Measurements from ENCODE around the gene TARP.
"Not testable (repeated sequence)": the region's sequence is repeated elsewhere in the genome, so short reads cannot be mapped to it uniquely, and the experiment has no call there.

The TARP gene

GRCh38 chr7:38262545-38262944 is 10.9 kb downstream of the TARP start:
- DNase-seq: no peak
- Mint-ChIP-seq H3K4me1 (ENCODE audit: low read depth, unreplicated experiment) (no peaks in the 10 kb centered on the region), H3K36me3 (ENCODE audit: unreplicated experiment) (no peaks in the 10 kb centered on the region), H3K27me3 (ENCODE audit: unreplicated experiment) (no peaks in the 10 kb centered on the region), H3K9me3 (ENCODE audit: unreplicated experiment) (no peaks in the 10 kb centered on the region), H3K4me3 (ENCODE audit: unreplicated experiment) (no peak overlapping the region), H3K27ac (ENCODE audit: unreplicated experiment) (no peak overlapping the region)
- no peak for TF ChIP-seq CTCF (IDR thresholded peaks at IDR 0.05; ENCODE audit: partially characterized antibody, unreplicated experiment)

GRCh38 chr7:38262026-38262425 is 11.4 kb downstream of the TARP start:
- H3K4me1 Mint-ChIP-seq (ENCODE audit: low read depth, unreplicated experiment); H3K27me3 Mint-ChIP-seq (ENCODE audit: unreplicated experiment); H3K27ac Mint-ChIP-seq (ENCODE audit: unreplicated experiment); H3K36me3 Mint-ChIP-seq (ENCODE audit: unreplicated experiment); H3K4me3 Mint-ChIP-seq (ENCODE audit: unreplicated experiment); DNase-seq; H3K9me3 Mint-ChIP-seq (ENCODE audit: unreplicated experiment): not testable (repeated sequence)

DNA sequence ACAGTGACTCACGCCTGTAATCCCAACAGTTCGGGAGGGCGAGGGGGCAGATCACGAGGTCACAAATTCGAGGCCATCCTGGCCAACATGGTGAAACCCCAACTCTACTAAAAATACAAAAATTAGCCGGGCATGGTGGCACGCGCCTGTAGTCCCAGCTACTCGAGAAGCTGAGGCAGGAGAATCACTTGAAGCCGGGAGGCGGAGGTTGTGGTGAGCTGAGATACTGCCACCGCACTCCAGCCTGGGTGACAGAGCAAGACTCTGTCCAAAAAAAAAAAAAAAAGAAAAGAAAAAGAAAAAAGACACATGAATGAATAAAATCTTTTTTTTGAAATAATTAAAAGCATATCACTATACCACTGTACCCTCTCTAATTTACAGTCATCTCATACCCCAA is 11.8 kb downstream of the TARP start:
- not testable (repeated sequence) for H3K4me3 Mint-ChIP-seq (ENCODE audit: unreplicated experiment); H3K4me1 Mint-ChIP-seq (ENCODE audit: low read depth, unreplicated experiment); H3K27me3 Mint-ChIP-seq (ENCODE audit: unreplicated experiment); DNase-seq; H3K27ac Mint-ChIP-seq (ENCODE audit: unreplicated experiment); H3K9me3 Mint-ChIP-seq (ENCODE audit: unreplicated experiment); H3K36me3 Mint-ChIP-seq (ENCODE audit: unreplicated experiment)

GRCh38 chr7:38259157-38259556 is 14.3 kb downstream of the TARP start:
- H3K4me3 Mint-ChIP-seq (ENCODE audit: unreplicated experiment): not testable (repeated sequence)

DNA sequence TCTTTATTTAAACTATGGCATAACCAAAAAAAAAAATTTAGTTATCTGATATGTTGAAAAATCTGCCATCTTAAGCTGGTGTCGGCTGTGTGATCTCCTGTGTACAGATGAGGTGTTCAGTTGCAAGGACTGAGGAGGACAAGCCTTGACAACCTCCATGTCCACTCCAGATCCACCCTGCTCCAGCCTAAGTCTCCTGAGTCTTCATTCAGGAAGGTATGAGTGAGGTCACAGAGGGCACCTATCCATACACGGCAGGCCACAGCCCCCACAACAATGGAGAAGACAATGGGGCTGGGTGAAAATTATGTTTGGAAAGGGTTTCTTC is 16.1 kb downstream of the TARP start:
- Mint-ChIP-seq H3K27ac (ENCODE audit: unreplicated experiment) (no peak overlapping the region), H3K36me3 (ENCODE audit: unreplicated experiment) (no peaks in the 10 kb centered on the region), H3K4me1 (ENCODE audit: low read depth, unreplicated experiment) (no peaks in the 10 kb centered on the region)

More at GRCh38 chr7:38259157-38259556, 14.3 kb downstream of the TARP start:
- H3K36me3 Mint-ChIP-seq (ENCODE audit: unreplicated experiment); DNase-seq; H3K9me3 Mint-ChIP-seq (ENCODE audit: unreplicated experiment); H3K27ac Mint-ChIP-seq (ENCODE audit: unreplicated experiment); H3K27me3 Mint-ChIP-seq (ENCODE audit: unreplicated experiment); H3K4me1 Mint-ChIP-seq (ENCODE audit: low read depth, unreplicated experiment): not testable (repeated sequence)

GRCh38 chr7:38249849-38250248 is 23.6 kb downstream of the TARP start:
- not testable (repeated sequence) for H3K4me1 Mint-ChIP-seq (ENCODE audit: low read depth, unreplicated experiment); DNase-seq; H3K9me3 Mint-ChIP-seq (ENCODE audit: unreplicated experiment); H3K4me3 Mint-ChIP-seq (ENCODE audit: unreplicated experiment); H3K36me3 Mint-ChIP-seq (ENCODE audit: unreplicated experiment); H3K27me3 Mint-ChIP-seq (ENCODE audit: unreplicated experiment); H3K27ac Mint-ChIP-seq (ENCODE audit: unreplicated experiment)

More for the DNA sequence above, 16.1 kb downstream of the TARP start:
- H3K27me3 Mint-ChIP-seq (ENCODE audit: unreplicated experiment): no peaks in the 10 kb centered on the region
- H3K9me3 Mint-ChIP-seq (ENCODE audit: unreplicated experiment): no peaks in the 10 kb centered on the region
- H3K4me3 Mint-ChIP-seq (ENCODE audit: unreplicated experiment): no peak overlapping the region
- DNase-seq: no peak
- no peak for TF ChIP-seq CTCF (IDR thresholded peaks at IDR 0.05; ENCODE audit: partially characterized antibody, unreplicated experiment)

DNA sequence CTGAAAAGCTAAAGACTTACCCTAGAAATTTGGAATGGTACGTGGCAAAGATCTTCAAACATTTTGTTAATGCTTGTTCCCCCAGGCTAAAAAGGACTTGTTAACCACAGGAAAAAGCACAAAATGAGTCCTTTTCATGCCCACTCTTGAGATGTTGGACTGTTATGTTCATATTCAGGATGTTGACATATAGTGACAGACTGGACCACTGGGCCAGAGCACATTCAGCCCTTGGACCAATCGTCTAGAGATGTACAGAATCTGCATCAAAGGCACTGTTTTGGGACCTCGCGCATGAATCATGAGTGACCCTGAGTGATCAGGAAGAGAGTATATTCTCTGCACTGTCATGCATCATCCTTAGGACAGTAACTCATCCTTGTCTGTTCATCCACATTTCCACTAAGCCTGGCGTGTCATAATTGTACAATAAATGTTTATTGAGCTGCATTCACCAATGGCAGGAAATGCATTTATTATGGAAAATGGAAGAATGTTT is 25.3 kb downstream of the TARP start:
- no peaks in the 10 kb centered on the region for H3K36me3 Mint-ChIP-seq (ENCODE audit: unreplicated experiment)
- no peak for DNase-seq
- H3K4me3 Mint-ChIP-seq (ENCODE audit: unreplicated experiment): no peak overlapping the region
- TF ChIP-seq CTCF (IDR thresholded peaks at IDR 0.05; ENCODE audit: partially characterized antibody, unreplicated experiment): no peak
- no peaks in the 10 kb centered on the region for H3K9me3 Mint-ChIP-seq (ENCODE audit: unreplicated experiment)
- no peaks in the 10 kb centered on the region for H3K27me3 Mint-ChIP-seq (ENCODE audit: unreplicated experiment)
- no peaks in the 10 kb centered on the region for H3K4me1 Mint-ChIP-seq (ENCODE audit: low read depth, unreplicated experiment)
- no peak overlapping the region for H3K27ac Mint-ChIP-seq (ENCODE audit: unreplicated experiment)
